HG03432 (cell line): ENCODE results near the gene DOK4.

ENCODE experiments used
- ATAC-seq: cut with Tn5 transposase; IDR thresholded peaks from one replicate; pipeline ENCODE4 v1.9.1; 2021; ENCODE audit warnings: mild to moderate bottlenecking, moderate library complexity; ENCODE audit not compliant: unreplicated experiment

The DOK4 gene

DNA sequence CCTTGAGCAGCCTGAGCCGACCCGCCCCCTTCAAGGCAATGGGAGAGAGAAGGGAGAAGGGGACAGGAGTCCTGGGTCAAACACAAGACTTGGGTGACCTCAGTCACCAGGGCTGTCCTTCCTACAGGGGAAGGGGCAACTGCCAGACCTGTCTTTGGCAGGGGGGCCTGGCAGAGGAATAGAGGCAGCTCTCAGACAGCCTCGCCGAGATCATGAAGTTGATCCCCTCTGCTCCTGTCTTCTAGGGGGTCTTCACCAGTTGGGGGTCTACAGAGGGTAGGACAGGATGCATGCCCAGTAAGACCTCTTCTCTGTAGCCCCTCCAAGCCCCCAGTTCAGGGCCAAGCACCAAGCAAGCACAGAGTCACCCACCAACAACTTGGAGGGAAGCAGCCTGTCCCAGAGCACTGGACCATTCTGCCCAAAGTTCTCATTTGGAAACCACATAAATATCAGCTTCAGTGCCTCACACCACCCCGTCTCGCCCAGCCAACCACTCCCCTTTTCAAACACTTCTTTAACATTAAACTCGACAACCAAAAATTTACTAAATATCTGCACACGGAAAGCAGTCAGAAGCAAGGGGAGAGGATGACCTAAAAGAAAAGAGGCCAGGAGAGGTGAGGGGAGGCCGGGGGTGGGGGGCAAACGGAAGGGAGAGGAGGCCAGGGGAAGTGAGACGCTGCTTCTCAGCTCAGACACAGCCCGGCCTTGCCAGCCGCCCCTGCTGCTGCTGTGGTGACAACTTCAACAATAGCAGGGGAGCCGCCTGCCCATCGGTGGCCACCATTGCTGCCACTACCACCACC, 7.7 kb downstream of the DOK4 start:
- ATAC-seq: no peak

- no peak for ATAC-seq
Observed at GRCh38 chr16:57477531-57478202, 8.6 kb downstream of the DOK4 start.

DNA sequence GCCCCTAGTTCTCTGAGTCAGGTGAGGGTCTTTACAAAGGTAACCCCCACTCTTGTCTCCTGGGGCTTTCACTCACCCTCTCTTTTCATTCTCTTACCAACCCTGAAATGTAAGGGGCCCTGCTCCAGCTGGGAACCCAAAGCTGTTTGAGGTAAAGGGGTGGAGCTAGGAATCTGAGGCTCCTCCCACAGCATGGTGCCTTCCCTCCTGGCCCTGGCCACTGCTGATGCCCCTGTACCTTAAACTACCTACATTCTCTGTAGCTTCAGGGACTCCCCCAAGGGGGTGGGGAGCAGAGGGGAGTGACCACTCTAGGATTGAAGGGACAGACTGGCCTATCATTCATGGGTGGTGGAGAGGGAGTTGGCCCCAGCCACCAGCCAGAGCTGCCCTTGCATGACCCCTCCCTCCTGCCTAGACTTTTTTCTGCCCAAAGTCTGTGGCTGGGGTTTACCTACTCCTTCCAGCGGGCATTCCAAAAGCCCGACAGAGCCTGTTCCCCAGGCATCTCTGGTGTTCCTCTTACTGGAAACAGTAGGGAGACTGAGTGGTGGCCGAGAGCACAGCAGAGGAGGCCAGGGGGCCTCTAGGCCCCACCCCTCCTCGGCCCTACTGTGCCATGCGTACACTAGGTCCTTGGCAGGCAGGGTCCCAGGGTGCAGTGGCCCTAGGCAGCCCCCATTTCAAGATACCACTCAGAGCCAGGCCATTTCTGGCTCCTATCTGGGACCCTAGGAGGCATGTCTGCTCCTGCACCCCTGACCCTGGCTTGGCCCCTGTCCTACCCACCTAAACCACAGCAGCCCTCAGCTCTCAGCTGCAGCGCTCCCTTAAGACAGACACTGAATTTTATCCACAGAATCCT, 9.5 kb downstream of the DOK4 start:
- no peak for ATAC-seq

DNA sequence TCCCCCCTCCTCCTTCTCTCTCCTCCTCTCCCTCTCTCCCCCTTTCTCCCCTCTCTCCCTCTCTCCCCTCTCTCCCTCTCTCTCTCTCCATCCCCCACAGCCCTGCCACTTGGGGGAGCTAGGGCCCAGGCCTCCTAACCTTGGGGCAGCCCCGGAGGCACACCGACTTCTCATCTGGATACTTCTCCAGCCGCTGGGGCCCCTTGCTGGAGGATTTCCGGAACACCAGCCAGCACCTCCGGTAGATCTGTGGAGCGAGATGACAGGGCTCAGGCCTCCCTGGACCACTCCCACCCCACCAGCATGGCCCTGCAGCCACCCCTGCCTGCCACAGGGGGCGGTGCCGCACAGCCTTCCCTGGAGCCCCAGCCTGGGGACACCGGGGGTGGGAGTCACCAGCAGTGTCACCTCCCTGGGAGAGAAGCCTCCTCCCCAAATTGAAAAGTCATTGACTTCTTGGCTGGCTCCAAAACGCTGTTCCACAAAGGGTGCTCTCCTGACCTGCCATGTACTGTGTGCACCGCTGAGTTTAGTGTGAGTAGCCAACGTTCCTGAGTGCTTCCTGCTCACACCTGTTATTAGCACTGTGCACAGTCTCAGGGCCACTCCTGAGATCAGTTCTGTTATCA, 10.5 kb downstream of the DOK4 start:
- peak; percentile 98 for ATAC-seq

GRCh38 chr16:57474671-57475661, 11.3 kb downstream of the DOK4 start:
- ATAC-seq: no peak

DNA sequence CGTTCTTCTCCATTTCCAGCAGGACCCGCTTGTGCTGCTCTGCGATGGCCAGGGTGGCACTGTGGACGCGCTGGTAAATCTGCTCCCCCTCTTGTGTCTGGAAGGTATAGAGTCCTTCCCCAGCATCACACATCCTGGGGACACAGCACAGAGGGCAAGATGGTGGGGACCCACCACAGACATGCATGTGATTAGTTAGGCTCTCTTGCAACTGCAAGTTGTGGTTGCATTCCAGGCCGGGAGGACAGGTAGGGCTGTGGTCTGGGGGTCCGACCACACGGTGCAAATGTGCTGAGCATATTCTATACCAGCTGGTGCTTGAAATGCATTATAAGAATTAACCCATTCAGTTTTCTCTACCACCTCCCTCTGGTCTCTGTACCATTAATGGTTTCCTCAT, 12.4 kb downstream of the DOK4 start:
- ATAC-seq: no peak

- no peak for ATAC-seq
Observed at GRCh38 chr16:57473176-57473840, 13.0 kb downstream of the DOK4 start.

DNA sequence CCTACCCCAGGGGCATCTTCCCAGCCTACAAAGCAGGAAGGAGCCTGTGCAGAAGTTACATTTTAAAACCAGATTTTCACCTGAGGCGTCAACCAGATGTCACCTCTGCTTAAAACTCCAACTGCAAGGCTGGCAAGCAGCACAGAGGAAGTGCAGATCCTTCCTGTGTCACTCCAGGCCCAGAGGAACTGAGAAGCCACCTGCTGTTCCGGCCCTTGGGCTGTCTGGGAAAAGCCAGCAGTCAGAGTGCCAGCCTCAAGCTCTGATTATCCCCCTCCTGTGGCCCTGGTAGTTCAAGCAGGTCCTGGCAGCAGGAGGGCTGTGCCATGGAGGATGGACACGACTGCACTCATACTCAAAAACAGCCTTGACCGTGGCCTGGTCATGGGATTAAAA, 13.6 kb downstream of the DOK4 start:
- ATAC-seq: no peak

- ATAC-seq: no peak
Observed at GRCh38 chr16:57471852-57472664, 14.2 kb downstream of the DOK4 start.

- no peak for ATAC-seq
Observed at GRCh38 chr16:57471209-57471608, 15.1 kb downstream of the DOK4 start.

- no peak for ATAC-seq
Observed at GRCh38 chr16:57470711-57471110, 15.6 kb downstream of the DOK4 start.

GRCh38 chr16:57469917-57470470, 16.3 kb downstream of the DOK4 start:
- ATAC-seq: no peak

GRCh38 chr16:57469046-57469445, 17.2 kb downstream of the DOK4 start:
- no peak for ATAC-seq

- no peak for ATAC-seq
Observed at GRCh38 chr16:57468346-57468745, 17.9 kb downstream of the DOK4 start.

DNA sequence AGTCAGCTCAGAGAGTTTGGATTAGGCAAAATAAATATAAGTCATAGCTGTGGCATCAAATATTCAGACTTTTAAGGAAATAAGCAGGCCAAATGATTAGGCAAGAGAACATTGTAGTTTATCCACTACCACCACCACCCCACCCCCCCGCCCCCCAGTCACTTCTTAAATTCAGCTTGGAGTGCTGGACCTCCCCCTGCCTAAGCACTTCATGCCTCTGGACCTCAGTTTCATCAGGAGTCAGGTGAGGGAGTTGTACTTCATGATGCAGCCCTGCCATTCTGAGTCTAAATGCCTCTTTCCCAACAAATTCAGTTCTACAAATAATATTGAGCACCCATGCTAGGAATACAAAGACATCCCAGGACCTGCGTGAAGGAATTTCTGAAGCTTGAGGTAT, 21.8 kb downstream of the DOK4 start:
- no peak for ATAC-seq

DNA sequence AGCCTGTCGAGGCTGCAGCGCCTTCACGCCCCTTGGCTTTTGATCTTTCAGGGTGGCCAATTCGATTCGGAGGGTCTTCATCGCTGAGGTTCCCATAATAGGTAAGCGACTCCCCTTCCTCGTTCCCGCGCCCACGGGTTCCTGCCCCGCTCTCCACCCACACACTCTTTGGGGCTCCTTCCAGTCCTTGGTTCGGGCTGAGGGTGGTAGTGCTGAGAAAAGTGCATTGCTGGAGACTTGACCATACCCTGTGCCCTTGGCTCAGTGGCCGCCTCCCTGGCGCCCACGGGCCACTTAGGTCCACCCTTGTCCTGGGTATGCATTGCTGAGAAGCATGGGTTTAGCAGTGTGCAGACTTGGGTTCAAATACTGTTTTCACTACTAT, 23.3 kb downstream of the DOK4 start:
- ATAC-seq: no peak

DNA sequence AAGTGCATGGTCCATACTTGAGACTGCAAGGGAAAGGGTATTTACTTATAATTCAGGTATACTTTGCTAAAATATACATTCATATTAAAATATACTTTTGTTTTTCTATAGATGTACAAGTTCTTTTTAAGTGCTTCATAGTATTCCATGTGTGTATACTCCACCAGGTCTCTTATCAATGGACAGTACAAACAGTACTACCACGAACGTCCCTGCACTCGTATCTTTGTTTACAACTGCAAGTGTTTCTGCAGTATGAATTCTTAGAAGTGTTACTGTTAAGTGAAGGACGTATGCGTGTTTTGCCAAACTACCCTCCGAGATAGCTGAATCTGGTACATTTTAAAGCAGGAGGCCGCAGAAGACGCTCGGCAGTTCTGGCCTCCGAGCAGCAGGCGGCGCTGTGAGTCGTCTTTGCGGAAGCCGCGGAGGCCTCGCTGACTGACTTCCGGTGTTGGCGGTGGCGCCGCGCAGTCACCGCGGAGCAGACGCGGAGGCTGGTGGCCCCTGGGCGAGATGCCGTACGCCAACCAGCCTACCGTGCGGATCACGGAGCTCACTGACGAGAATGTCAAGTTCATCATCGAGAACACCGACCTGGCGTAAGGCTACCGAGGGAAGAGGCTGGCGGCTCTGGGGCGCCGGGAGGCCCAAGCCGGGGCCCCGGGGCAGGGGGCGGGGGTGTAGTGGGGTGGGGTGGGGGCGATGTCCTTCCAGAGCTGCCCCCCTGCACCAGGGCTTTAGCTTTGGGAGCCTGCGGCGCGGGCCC, 23.9 kb downstream of the DOK4 start, which contains the start of gene POLR2C:
TSS of gene POLR2C (plus strand) at position 471 of the 769 bp plus-strand sequence. CDS start at position 517, 46 bp downstream.
- peak; percentile 96 for ATAC-seq
